A673 (cell line): ENCODE data around the gene NR2F1-AS1. TPM values are rescaled to one million over a fixed set of nuclear protein-coding genes. Genes with fewer than 3 reads are reported as not detected.

Experiments
- BruUV-seq: library from RNA; stranded (reverse); fragments of 400-500 nt; replicated peaks from 2 replicates; lab custom pipeline; 2021; lab: Mats Ljungman, UMichigan
- CTCF ChIA-PET: fragments of 300-600 bp; sonication (Branson Sonifier 250); formaldehyde crosslinking; loops from one replicate; lab custom pipeline; 2022; ENCODE audit warnings: antibody characterized with exemption; lab: Charles Lee
- POLR2A ChIA-PET: fragments of 300-600 bp; sonication (Branson Sonifier 250); formaldehyde crosslinking; loops from one replicate; lab custom pipeline; 2022; ENCODE audit warnings: antibody characterized with exemption; ENCODE audit not compliant: low non-redundant PET; lab: Charles Lee
- DNase-seq: peaks from one replicate; pipeline ENCODE4 v3.0.0-alpha.2; 2015; ENCODE audit warnings: low spot score
- H3K27ac ChIP-seq: fragments of 200-600 bp; sonication (generic); 2 replicates; pipeline ENCODE4 v1.5.1; 2016; ENCODE audit warnings: mixed run types, low read depth, mild to moderate bottlenecking, mixed read lengths, antibody characterized with exemption, low read length; ENCODE audit not compliant: poor library complexity, severe bottlenecking
- H3K27me3 ChIP-seq: fragments of 200-600 bp; sonication (generic); replicated peaks from 2 replicates; pipeline ENCODE4 v1.6.1; 2017; ENCODE audit warnings: mixed run types, low read depth, mild to moderate bottlenecking, mixed read lengths, antibody characterized with exemption, low read length; ENCODE audit not compliant: insufficient read depth, poor library complexity
- H3K36me3 ChIP-seq: fragments of 200-600 bp; sonication (generic); 2 replicates; pipeline ENCODE4 v1.6.1; 2016; ENCODE audit warnings: mixed run types, mild to moderate bottlenecking, mixed read lengths, antibody characterized with exemption, low read length; ENCODE audit not compliant: insufficient read depth, poor library complexity, severe bottlenecking
- H3K4me1 ChIP-seq: fragments of 200-600 bp; sonication (generic); 2 replicates; pipeline ENCODE4 v1.6.1; 2017; ENCODE audit warnings: mixed run types, mild to moderate bottlenecking, mixed read lengths, antibody characterized with exemption, low read length; ENCODE audit not compliant: insufficient read depth, poor library complexity, severe bottlenecking
- H3K4me3 ChIP-seq: fragments of 200-600 bp; sonication (generic); 2 replicates; pipeline ENCODE4 v1.5.1; 2016; ENCODE audit warnings: low read depth, mixed run types, mild to moderate bottlenecking, mixed read lengths, low read length; ENCODE audit not compliant: poor library complexity, severe bottlenecking
- H3K9me3 ChIP-seq: fragments of 200-600 bp; sonication (generic); 2 replicates; pipeline ENCODE4 v1.6.1; 2016; ENCODE audit warnings: mixed run types, low read depth, mild to moderate bottlenecking, mixed read lengths, antibody characterized with exemption, low read length; ENCODE audit not compliant: poor library complexity, severe bottlenecking
- CTCF ChIP-seq: fragments of 300-800, 200-600 bp; sonication (generic); conservative IDR thresholded peaks from 2 replicates; pipeline ENCODE4 v1.5.1; 2017; ENCODE audit warnings: low read depth, mild to moderate bottlenecking, antibody characterized with exemption, low read length, moderate library complexity, mixed read lengths
- EZH2 ChIP-seq: fragments of 200-600 bp; sonication (generic); IDR thresholded peaks from 2 replicates; pipeline ENCODE4 v1.6.1; 2017; ENCODE audit warnings: borderline replicate concordance, low read depth, mild to moderate bottlenecking, mixed read lengths, antibody characterized with exemption, low read length; ENCODE audit not compliant: poor library complexity, severe bottlenecking
- intact Hi-C: fragments of 100-400 bp; cut with micrococcal nuclease; formaldehyde crosslinking; loops from one replicate; pipeline ENCODE4 v1.10.0; 2022; ENCODE audit not compliant: unreplicated experiment
- total RNA-seq: library from RNA; stranded (reverse); gene quantifications from 2 replicates; pipeline ENCODE4 v1.2.3, GENCODE V29; 2021

Gene NR2F1-AS1
- total RNA-seq, 1 experiment from 2014 or later: 2.3 TPM

GRCh38 chr5:93402451-93402850 lies 178.6 kb downstream of the NR2F1-AS1 start:
- Histone ChIP-seq H3K36me3 (no peaks in the 10 kb centered on the region), H3K27ac (no peak overlapping the region), H3K4me3 (no peak overlapping the region), H3K9me3 (no peaks in the 10 kb centered on the region), H3K27me3 (no peaks in the 10 kb centered on the region), H3K4me1 (no peaks in the 10 kb centered on the region)
- intact Hi-C loops: no loop called here
- TF ChIP-seq EZH2: no peak
- no peak for TF ChIP-seq CTCF
- DNase-seq: no peak
- BruUV-seq: no TSS peak
- CTCF ChIA-PET: interaction anchor here (0.6 kb wide), 1 partner anchor 455 kb away, joined by 3 read pairs; no protein-coding TSS in a partner anchor
- POLR2A ChIA-PET: interaction anchor here (0.7 kb wide), 1 partner anchor 62 kb away, joined by 3 read pairs; no protein-coding TSS in a partner anchor

GRCh38 chr5:93401634-93402213 lies 179.3 kb downstream of the NR2F1-AS1 start:
- CTCF ChIA-PET: no interaction called here
- Histone ChIP-seq H3K27me3 (no peaks in the 10 kb centered on the region), H3K4me1 (no peaks in the 10 kb centered on the region), H3K27ac (no peak overlapping the region), H3K36me3 (no peaks in the 10 kb centered on the region), H3K4me3 (no peak overlapping the region), H3K9me3 (no peaks in the 10 kb centered on the region)
- POLR2A ChIA-PET: interaction anchor here (0.6 to 0.7 kb wide), 2 partner anchors 61 to 344 kb away, joined by 3 read pairs; no protein-coding TSS in a partner anchor
- no TSS peak for BruUV-seq
- DNase-seq: no peak
- TF ChIP-seq EZH2: no peak
- TF ChIP-seq CTCF: no peak
- intact Hi-C loops: no loop called here

- H3K4me3 ChIP-seq: no peak overlapping the region
- H3K27ac ChIP-seq: no peak overlapping the region
- H3K36me3 ChIP-seq: no peaks in the 10 kb centered on the region
- TF ChIP-seq CTCF: no peak
- TF ChIP-seq EZH2: no peak
- intact Hi-C loops: no loop called here
- H3K9me3 ChIP-seq: peaks cover 7% of the 10 kb centered on the region
- no TSS peak for BruUV-seq
- ChIA-PET POLR2A (no interaction called here), CTCF (no interaction called here)
- H3K4me1 ChIP-seq: no peaks in the 10 kb centered on the region
- no peaks in the 10 kb centered on the region for H3K27me3 ChIP-seq
- no peak for DNase-seq
These were observed 181.3 kb downstream of the NR2F1-AS1 start for GRCh38 chr5:93399675-93400074.
